Right cardiac atrium (tissue), 5 donors: ENCODE data around the gene ATP2C1. TPM values are rescaled to one million over a fixed set of nuclear protein-coding genes. Genes with fewer than 3 reads are reported as not detected.
"Not testable (repeated sequence)": the region's sequence is repeated elsewhere in the genome, so short reads cannot be mapped to it uniquely, and the experiment has no call there.

Experiments used
- ATAC-seq, 2 donors: fragments of 200-7000 bp; cut with Tn5 transposase; one replicate each; pipeline versions ENCODE4 v1.8.0 to v1.9.1; 2020; ENCODE audit warnings: moderate library complexity in 2 of 2, mild to moderate bottlenecking in 1 of 2
- DNase-seq, 3 donors: peaks; one replicate each; pipeline ENCODE4 v3.0.0-alpha.2; 2020
- H3K27ac ChIP-seq: one replicate; pipeline ENCODE4 v1.5.1; 2013; ENCODE audit warnings: mild to moderate bottlenecking, low read length, control low read depth, moderate library complexity
- H3K27me3 ChIP-seq: one replicate; pipeline ENCODE4 v1.6.1; 2013; ENCODE audit not compliant: control insufficient read depth, insufficient read depth
- H3K4me1 ChIP-seq: one replicate; pipeline ENCODE4 v1.6.1; 2013; ENCODE audit warnings: low read length; ENCODE audit not compliant: control insufficient read depth, insufficient read depth
- H3K4me3 ChIP-seq: one replicate; pipeline ENCODE4 v1.5.1; 2013; ENCODE audit warnings: low read length, control low read depth
- H3K9me3 ChIP-seq: one replicate; pipeline ENCODE4 v1.6.1; 2013; ENCODE audit warnings: low read length; ENCODE audit not compliant: control insufficient read depth
- WGBS: extraction: QIAGEN DNeasy Blood & Tissue Kit; methylation state at CpG from one replicate; pipeline ENCODE4 v1.1.7; 2013; 5-methylcytosine and 5-hydroxymethylcytosine counted together
- intact Hi-C, 4 donors: fragments of 100-400 bp; cut with DNase I; formaldehyde crosslinking; loops; one replicate each; pipeline versions ENCODE4 v1.11.0 to v1.14.0; 2022 to 2023
- polyA plus RNA-seq: library from polyadenylated mRNA; stranded (reverse); fragments of 200-250 nt; gene quantifications from one replicate; pipeline ENCODE4 v1.2.3, GENCODE V29; 2013
- total RNA-seq, 4 donors: library from RNA; stranded (reverse); fragmentation: NEBNext Ultra II Directional; extraction: Animal tissue kit (Norgen Biotek cat#: 25700); gene quantifications; one replicate each; pipeline ENCODE4 v1.2.1, GENCODE V29; 2021
- donor health status: healthy with polysubstance abuse.
- donor health status: DM: no; HTN: yes; CAD: no.
- donor health status: DM: no; HTN: no; CAD: no.
- donor health status: DM: no; HTN: yes; CAD: no; lungs with severe emphysema.
- donor health status: DM: yes; HTN: yes; CAD: no.

The ATP2C1 gene
- total and polyA plus RNA-seq, 5 donors, result 33.3 to 59.8 (median 56.6) TPM

- H3K4me1 ChIP-seq, H3K27me3 ChIP-seq, H3K27ac ChIP-seq, intact Hi-C loops, ATAC-seq, H3K9me3 ChIP-seq, H3K4me3 ChIP-seq, DNase-seq: not testable (repeated sequence)
- WGBS, result 95% methylated on average over 8 of the region's 8 CpGs
Measured at GRCh38 chr3:130862130-130862529, 31.8 kb upstream of the ATP2C1 start.

GRCh38 chr3:130865489-130865888, 28.4 kb upstream of the ATP2C1 start:
- no peak for ATAC-seq
- Histone ChIP-seq H3K27me3 (no peaks in the 10 kb centered on the region), H3K4me1 (no peaks in the 10 kb centered on the region), H3K4me3 (no peak overlapping the region), H3K27ac (no peak overlapping the region), H3K9me3 (no peaks in the 10 kb centered on the region)
- DNase-seq, result no peak
- WGBS, result 92% methylated on average over 2 of the region's 2 CpGs
- intact Hi-C loops, result no loop called here

GRCh38 chr3:130866327-130866726, 27.6 kb upstream of the ATP2C1 start:
- H3K27me3 ChIP-seq, result no peaks in the 10 kb centered on the region
- H3K9me3 ChIP-seq, result no peaks in the 10 kb centered on the region
- no peak overlapping the region for H3K4me3 ChIP-seq
- H3K27ac ChIP-seq, result no peak overlapping the region
- ATAC-seq (no peak), DNase-seq (no peak)
- no peaks in the 10 kb centered on the region for H3K4me1 ChIP-seq
- intact Hi-C loops, result no loop called here

- Histone ChIP-seq H3K4me1 (no peaks in the 10 kb centered on the region), H3K9me3 (no peaks in the 10 kb centered on the region), H3K27ac (no peak overlapping the region), H3K4me3 (no peak overlapping the region), H3K27me3 (no peaks in the 10 kb centered on the region)
- ATAC-seq, result no peak
- 55% methylated on average over 1 of the region's 1 CpG for WGBS
- intact Hi-C loops, result no loop called here
- DNase-seq, result no peak
Measured at GRCh38 chr3:130870423-130870822, 23.5 kb upstream of the ATP2C1 start.

GRCh38 chr3:130876594-130876993, 17.3 kb upstream of the ATP2C1 start:
- no peak overlapping the region for H3K27ac ChIP-seq
- H3K4me1 ChIP-seq, result no peaks in the 10 kb centered on the region
- WGBS, result 65% methylated on average over 2 of the region's 2 CpGs
- H3K4me3 ChIP-seq, result no peak overlapping the region
- no peak for DNase-seq
- H3K9me3 ChIP-seq, result peaks cover 2% of the 10 kb centered on the region
- H3K27me3 ChIP-seq, result no peaks in the 10 kb centered on the region
- intact Hi-C loops, result no loop called here
- ATAC-seq, result no peak

- Histone ChIP-seq H3K4me3 (no peak overlapping the region), H3K27me3 (no peaks in the 10 kb centered on the region), H3K27ac (no peak overlapping the region), H3K9me3 (peaks cover 2% of the 10 kb centered on the region), H3K4me1 (no peaks in the 10 kb centered on the region)
- ATAC-seq, result no peak
- no peak for DNase-seq
- intact Hi-C loops, result no loop called here
Measured at GRCh38 chr3:130878464-130878863, 15.4 kb upstream of the ATP2C1 start.

- intact Hi-C loops, result no loop called here
- H3K4me3 ChIP-seq, result no peak overlapping the region
- DNase-seq, result no peak
- H3K27me3 ChIP-seq, result no peaks in the 10 kb centered on the region
- H3K9me3 ChIP-seq, result no peaks in the 10 kb centered on the region
- 48% methylated on average over 1 of the region's 1 CpG for WGBS
- ATAC-seq, result no peak
- H3K27ac ChIP-seq, result no peak overlapping the region
- no peaks in the 10 kb centered on the region for H3K4me1 ChIP-seq
Measured at GRCh38 chr3:130889416-130889946, 4.4 kb upstream of the ATP2C1 start.

- under 1% methylated on average over 14 of the region's 14 CpGs for WGBS
- Histone ChIP-seq H3K27ac (peak overlapping the region; percentile 95), H3K27me3 (no peaks in the 10 kb centered on the region), H3K9me3 (no peaks in the 10 kb centered on the region), H3K4me1 (no peaks in the 10 kb centered on the region), H3K4me3 (peak overlapping the region; percentile 92)
- intact Hi-C loops, result loop anchor here in 3 of 4 donors (5.0 kb wide), 2 partner anchors 131 to 136 kb away; no protein-coding TSS in a partner anchor
- peak; percentile 68 to 77 for ATAC-seq
- peak in 2 of 3 donors; percentile 37 to 42 for DNase-seq
Measured at GRCh38 chr3:130892759-130893375, 1.0 kb upstream of the ATP2C1 start.

GRCh38 chr3:130894130-130894985, 474 bp downstream of the ATP2C1 start:
- intact Hi-C loops, result loop anchor here (2.0 to 5.0 kb wide), 3 partner anchors 132 to 137 kb away; no protein-coding TSS in a partner anchor
- no peaks in the 10 kb centered on the region for H3K4me1 ChIP-seq

GRCh38 chr3:130894986-130895280, 1.0 kb downstream of the ATP2C1 start:
- H3K4me1 ChIP-seq, result no peaks in the 10 kb centered on the region
- peak overlapping the region; percentile 92 for H3K4me3 ChIP-seq
- no peaks in the 10 kb centered on the region for H3K27me3 ChIP-seq
- WGBS, result 4% methylated on average over 4 of the region's 4 CpGs
- DNase-seq (no peak), ATAC-seq (no peak)
- no peak overlapping the region for H3K27ac ChIP-seq
- intact Hi-C loops, result loop anchor here (2.0 to 5.0 kb wide), 3 partner anchors 133 to 138 kb away; no protein-coding TSS in a partner anchor
- H3K9me3 ChIP-seq, result no peaks in the 10 kb centered on the region

More at GRCh38 chr3:130894130-130894985, 474 bp downstream of the ATP2C1 start:
- no peaks in the 10 kb centered on the region for H3K27me3 ChIP-seq
- peak; percentile 30 to 39 for ATAC-seq
- peak overlapping the region; percentile 92 for H3K4me3 ChIP-seq
- no peaks in the 10 kb centered on the region for H3K9me3 ChIP-seq
- H3K27ac ChIP-seq, result peak overlapping the region; percentile 75
- peak; percentile 44 to 79 (median 76) for DNase-seq
- under 1% methylated on average over 52 of the region's 52 CpGs for WGBS
